Stimulated activated CD8-positive, alpha-beta memory T cell treated with anti-CD3 and anti-CD28 coated beads, Interleukin-15, amount 100 ng/mL, for 24 hours (primary cell): ENCODE measurements around the gene LRP1B.

Source experiments
- DNase-seq: peaks from one replicate; pipeline ENCODE4 v3.0.0-alpha.2; 2020; ENCODE audit warnings: low read depth

Gene LRP1B

GRCh38 chr2:140808820-140809219, 1322.0 kb downstream of the LRP1B start:
- DNase-seq: no peak

GRCh38 chr2:140808211-140808610, 1322.6 kb downstream of the LRP1B start:
- DNase-seq: no peak

- no peak for DNase-seq
Observed at GRCh38 chr2:140804700-140805260, 1326.0 kb downstream of the LRP1B start.

GRCh38 chr2:140801311-140801710, 1329.5 kb downstream of the LRP1B start:
- no peak for DNase-seq

GRCh38 chr2:140797718-140798117, 1333.1 kb downstream of the LRP1B start:
- DNase-seq: no peak

- no peak for DNase-seq
Observed at GRCh38 chr2:140791802-140792201, 1339.0 kb downstream of the LRP1B start.

- DNase-seq: no peak
Observed at GRCh38 chr2:140786585-140786984, 1344.2 kb downstream of the LRP1B start.

GRCh38 chr2:140775411-140775810, 1355.4 kb downstream of the LRP1B start:
- no peak for DNase-seq

- DNase-seq: no peak
Observed at GRCh38 chr2:140770645-140771044, 1360.2 kb downstream of the LRP1B start.

GRCh38 chr2:140761807-140762206, 1369.0 kb downstream of the LRP1B start:
- no peak for DNase-seq

GRCh38 chr2:140759426-140760156, 1371.2 kb downstream of the LRP1B start:
- DNase-seq: no peak

- DNase-seq: no peak
Observed at GRCh38 chr2:140747665-140748064, 1383.2 kb downstream of the LRP1B start.

GRCh38 chr2:140747090-140747489, 1383.7 kb downstream of the LRP1B start:
- no peak for DNase-seq

GRCh38 chr2:140744379-140744778, 1386.4 kb downstream of the LRP1B start:
- no peak for DNase-seq

GRCh38 chr2:140737006-140737405, 1393.8 kb downstream of the LRP1B start:
- no peak for DNase-seq

GRCh38 chr2:140734992-140735391, 1395.8 kb downstream of the LRP1B start:
- no peak for DNase-seq

GRCh38 chr2:140718999-140719398, 1411.8 kb downstream of the LRP1B start:
- DNase-seq: no peak

GRCh38 chr2:140717481-140717880, 1413.3 kb downstream of the LRP1B start:
- no peak for DNase-seq

GRCh38 chr2:140714586-140714985, 1416.2 kb downstream of the LRP1B start:
- no peak for DNase-seq

GRCh38 chr2:140711867-140712266, 1418.9 kb downstream of the LRP1B start:
- DNase-seq: no peak

- DNase-seq: no peak
Observed at GRCh38 chr2:140701726-140702125, 1429.1 kb downstream of the LRP1B start.

- no peak for DNase-seq
Observed at GRCh38 chr2:140698636-140699035, 1432.2 kb downstream of the LRP1B start.

GRCh38 chr2:140696449-140696848, 1434.4 kb downstream of the LRP1B start:
- no peak for DNase-seq

GRCh38 chr2:140695155-140695554, 1435.7 kb downstream of the LRP1B start:
- DNase-seq: no peak
